ENCODE results near the gene LACTBL1.
"Not testable (repeated sequence)": the region's sequence is repeated elsewhere in the genome, so short reads cannot be mapped to it uniquely, and the experiment has no call there.

DNA sequence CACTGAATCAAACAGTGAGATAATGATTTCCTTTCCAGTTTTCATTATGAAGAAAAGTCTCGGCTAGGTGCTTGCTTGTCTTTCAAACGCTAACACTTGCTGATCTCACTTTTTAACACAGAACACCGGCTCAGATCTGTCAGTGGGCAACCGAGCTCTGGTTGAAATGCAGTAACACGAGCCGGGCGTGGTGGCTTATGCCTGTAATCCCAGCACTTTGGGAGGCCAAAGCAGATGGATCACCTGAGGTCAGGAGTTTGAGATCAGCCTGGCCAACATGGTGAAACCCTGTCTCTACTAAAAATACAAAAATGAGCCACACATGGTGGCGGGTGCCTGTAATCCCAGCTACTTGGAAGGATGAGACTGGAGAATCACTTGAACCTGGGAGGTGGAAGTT lies 37.4 kb upstream of the LACTBL1 start:
- TF ChIP-seq, protein P1, sequence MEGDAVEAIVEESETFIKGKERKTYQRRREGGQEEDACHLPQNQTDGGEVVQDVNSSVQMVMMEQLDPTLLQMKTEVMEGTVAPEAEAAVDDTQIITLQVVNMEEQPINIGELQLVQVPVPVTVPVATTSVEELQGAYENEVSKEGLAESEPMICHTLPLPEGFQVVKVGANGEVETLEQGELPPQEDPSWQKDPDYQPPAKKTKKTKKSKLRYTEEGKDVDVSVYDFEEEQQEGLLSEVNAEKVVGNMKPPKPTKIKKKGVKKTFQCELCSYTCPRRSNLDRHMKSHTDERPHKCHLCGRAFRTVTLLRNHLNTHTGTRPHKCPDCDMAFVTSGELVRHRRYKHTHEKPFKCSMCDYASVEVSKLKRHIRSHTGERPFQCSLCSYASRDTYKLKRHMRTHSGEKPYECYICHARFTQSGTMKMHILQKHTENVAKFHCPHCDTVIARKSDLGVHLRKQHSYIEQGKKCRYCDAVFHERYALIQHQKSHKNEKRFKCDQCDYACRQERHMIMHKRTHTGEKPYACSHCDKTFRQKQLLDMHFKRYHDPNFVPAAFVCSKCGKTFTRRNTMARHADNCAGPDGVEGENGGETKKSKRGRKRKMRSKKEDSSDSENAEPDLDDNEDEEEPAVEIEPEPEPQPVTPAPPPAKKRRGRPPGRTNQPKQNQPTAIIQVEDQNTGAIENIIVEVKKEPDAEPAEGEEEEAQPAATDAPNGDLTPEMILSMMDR (IDR thresholded peaks at IDR 0.05): not testable (repeated sequence)
- TF ChIP-seq POLR2A (IDR thresholded peaks at IDR 0.05): not testable (repeated sequence)
